SIG-M5 (cell line): ENCODE measurements around the gene ZNF550.
"Not testable (repeated sequence)": the region's sequence is repeated elsewhere in the genome, so short reads cannot be mapped to it uniquely, and the experiment has no call there.

Experiments
- DNase-seq: peaks from one replicate; lab custom pipeline; 2025; lab: John Stamatoyannopoulos, UW

ZNF550 gene

GRCh38 chr19:57527136-57527881, 32.4 kb downstream of the ZNF550 start, which contains the start of gene ZNF549:
TSS of gene ZNF549 (plus strand) at chr19:57527356. CDS start at chr19:57527574, 218 bp downstream.
- DNase-seq: peak; percentile 35

GRCh38 chr19:57518021-57518420, 41.6 kb downstream of the ZNF550 start:
- DNase-seq: not testable (repeated sequence)

DNA sequence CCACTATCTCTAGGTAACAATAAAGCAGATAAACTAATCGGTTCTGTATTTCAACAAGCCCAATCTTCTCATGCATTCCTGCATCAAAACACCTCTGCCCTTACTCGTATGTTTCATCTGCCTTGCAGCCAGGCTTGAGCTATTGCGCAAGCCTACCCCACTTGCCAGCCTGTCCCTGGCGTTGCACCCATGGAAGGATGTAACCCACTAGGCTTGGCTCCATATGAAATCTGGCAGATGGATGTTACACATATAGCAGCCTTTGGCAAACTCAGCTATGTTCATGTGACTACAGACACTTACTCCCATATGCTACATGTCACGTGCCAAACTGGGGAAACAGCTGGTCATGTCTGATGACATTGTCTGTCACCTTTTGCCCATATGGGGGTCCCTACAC, 44.4 kb downstream of the ZNF550 start:
- DNase-seq: no peak

DNA sequence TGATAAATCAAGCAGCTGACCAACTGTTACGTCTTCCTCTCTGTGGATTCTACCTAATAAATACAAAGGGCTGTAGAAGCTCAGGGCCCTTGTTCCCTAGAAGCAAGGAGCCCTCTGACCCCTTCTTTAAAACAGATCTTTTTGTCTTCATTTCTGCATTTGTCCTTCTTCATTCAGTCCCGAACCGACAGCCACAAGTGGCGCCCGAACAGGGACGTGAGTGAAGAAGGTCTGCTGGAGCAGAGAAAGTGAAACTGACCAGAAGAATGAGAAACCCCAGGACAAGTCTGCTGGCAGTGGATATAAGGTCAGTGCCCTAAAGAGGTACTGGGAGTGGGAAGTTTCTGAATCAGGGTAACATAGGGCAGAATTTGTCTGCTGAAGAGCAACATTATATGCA, 46.8 kb downstream of the ZNF550 start:
- DNase-seq: no peak

GRCh38 chr19:57511484-57511883, 48.2 kb downstream of the ZNF550 start:
- DNase-seq: no peak

DNA sequence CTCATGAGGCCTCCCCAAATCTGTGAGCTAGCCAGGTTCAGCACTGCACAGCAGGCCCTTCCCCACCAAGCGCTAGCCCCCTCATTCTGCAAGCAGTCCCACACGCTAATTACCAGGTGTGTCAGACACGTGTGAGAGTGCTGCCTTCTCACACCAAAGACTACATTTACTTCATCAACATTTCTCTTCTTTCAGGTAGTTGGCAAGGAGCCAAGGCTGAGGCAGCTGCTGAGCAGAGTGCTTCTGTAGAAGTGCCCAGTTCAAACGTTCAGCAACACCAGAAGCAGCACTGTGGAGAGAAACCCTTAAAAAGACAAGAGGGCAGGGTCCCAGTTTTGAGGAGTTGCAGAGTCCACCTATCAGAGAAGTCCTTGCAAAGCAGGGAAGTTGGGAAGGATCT, 53.5 kb downstream of the ZNF550 start:
- no peak for DNase-seq

- DNase-seq: not testable (repeated sequence)
Observed at GRCh38 chr19:57500400-57500799, 59.3 kb downstream of the ZNF550 start.

GRCh38 chr19:57499680-57500395, 59.8 kb downstream of the ZNF550 start, which contains the start of gene ZNF773:
TSS of gene ZNF773 (plus strand) at chr19:57499938. CDS start at chr19:57500081, 143 bp downstream.
- DNase-seq: peak; percentile 70

GRCh38 chr19:57499332-57499679, 60.4 kb downstream of the ZNF550 start:
- not testable (repeated sequence) for DNase-seq

- DNase-seq: not testable (repeated sequence)
Observed at GRCh38 chr19:57488299-57488644, 71.4 kb downstream of the ZNF550 start.

- not testable (repeated sequence) for DNase-seq
Observed at GRCh38 chr19:57487477-57488298, 72.0 kb downstream of the ZNF550 start, which contains the start of gene ZNF419. TSS of gene ZNF419 (plus strand) at chr19:57487750. CDS start at chr19:57487951, 201 bp downstream.
